HG02852 (cell line): ENCODE measurements around the gene CHKA.
A peak's percentile ranks its signal among the peaks of the same experiment; 100 is the strongest.

Experiments used
- ATAC-seq: cut with Tn5 transposase; IDR thresholded peaks from one replicate; pipeline ENCODE4 v1.9.1; 2021; ENCODE audit warnings: mild to moderate bottlenecking, moderate library complexity; ENCODE audit not compliant: unreplicated experiment

The CHKA gene

GRCh38 chr11:68004551-68005335 lies 116.4 kb downstream of the CHKA start:
- no peak for ATAC-seq

GRCh38 chr11:68003846-68004550 lies 117.2 kb downstream of the CHKA start, which contains the start of gene UNC93B1:
Gene UNC93B1, minus strand, starts transcription at chr11:68004097. Its CDS starts 54 bp downstream, at chr11:68004043.
- peak; percentile 54 for ATAC-seq

- peak; percentile 36 for ATAC-seq
Observed at GRCh38 chr11:68002938-68003845, 118.0 kb downstream of the CHKA start.
